ENCODE results near the gene SLC8A2. TPM values are rescaled to one million over a fixed set of nuclear protein-coding genes. Genes with fewer than 3 reads are reported as not detected.
"Not testable (repeated sequence)": the region's sequence is repeated elsewhere in the genome, so short reads cannot be mapped to it uniquely, and the experiment has no call there.

The SLC8A2 gene
- total RNA-seq, 1 donor from 2014 or later = 25.3 TPM

DNA sequence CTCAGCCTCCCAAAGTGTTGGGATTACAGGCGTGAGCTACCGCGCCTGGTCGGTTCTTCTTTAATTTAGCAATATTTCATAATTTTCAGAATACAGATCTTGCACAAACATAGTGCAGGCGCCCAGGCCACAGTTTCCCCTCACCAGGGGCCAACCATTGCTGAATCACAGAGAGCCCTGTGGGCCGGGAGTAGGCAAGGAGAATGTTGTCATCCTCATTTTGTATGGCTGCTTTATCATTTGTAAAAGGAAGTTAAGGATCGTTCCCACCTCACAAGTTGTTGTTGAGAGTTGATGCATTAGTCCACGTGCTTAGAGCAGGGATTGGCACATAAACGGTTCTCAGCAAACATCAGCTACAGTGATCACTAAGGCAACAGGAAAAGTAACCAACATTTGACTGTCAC, 82.5 kb downstream of the SLC8A2 start:
- DNase-seq (ENCODE audit: low spot score in 2 of 2) = no peak
- FAIRE-seq = no peak

DNA sequence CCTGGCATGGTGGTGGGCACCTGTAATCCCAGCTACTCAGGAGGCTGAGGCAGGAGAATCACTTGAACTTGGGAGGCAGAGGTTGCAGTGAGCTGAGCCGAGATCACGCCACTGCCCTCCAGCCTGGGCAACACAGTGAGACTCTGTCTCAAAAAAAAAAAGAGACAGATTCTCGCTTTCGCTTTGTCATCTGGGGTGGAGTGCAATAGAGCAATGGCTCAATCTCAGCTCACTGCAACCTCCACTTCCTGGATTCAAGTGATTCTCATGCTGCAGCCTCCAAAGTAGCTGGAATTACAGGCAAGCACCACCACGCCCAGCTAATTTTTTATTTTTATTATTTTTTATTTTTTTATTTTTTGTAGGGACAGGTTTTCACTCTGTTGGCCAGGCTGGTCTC, 83.0 kb downstream of the SLC8A2 start:
- FAIRE-seq; DNase-seq (ENCODE audit: low spot score in 2 of 2): not testable (repeated sequence)

DNA sequence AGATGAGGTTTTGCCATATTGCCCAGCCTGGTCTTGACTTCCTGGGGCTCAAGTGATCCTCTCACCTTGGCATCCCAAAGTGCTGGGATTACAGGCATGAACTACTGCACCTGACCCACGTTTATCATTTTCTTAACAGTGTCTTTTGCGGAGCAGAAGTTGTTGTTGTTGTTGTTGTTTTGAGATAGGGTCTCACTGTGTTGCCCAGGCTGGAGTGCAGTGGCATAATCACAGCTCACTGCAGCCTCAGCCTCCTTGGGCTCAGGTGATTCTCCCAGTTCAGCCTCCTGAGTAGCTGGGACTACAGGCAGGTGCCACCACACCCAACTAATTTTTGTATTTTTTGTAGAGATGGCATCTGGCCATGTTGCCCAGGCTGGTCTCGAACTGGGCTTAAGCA, 84.1 kb downstream of the SLC8A2 start:
- not testable (repeated sequence) for DNase-seq (ENCODE audit: low spot score in 2 of 2); FAIRE-seq

DNA sequence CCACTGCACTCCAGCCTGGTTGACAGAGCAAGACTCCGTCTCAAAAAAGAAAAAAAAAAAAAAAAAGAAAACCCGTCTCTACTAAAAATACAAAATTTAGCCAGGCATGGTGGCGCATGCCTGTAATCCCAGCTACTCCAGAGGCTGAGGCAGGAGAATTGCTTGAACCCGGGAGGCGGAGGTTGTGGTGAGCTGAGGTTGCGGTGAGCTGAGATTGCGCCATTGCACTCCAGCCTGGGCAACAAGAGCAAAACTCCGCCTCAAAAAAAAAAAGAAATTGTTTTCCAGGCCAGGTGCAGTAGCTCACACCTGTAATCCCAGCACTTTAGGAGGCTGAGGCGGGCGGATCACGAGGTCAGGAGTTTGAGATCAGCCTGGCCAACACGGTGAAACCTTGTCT, 85.1 kb downstream of the SLC8A2 start:
- DNase-seq (ENCODE audit: low spot score in 2 of 2); FAIRE-seq: not testable (repeated sequence)

DNA sequence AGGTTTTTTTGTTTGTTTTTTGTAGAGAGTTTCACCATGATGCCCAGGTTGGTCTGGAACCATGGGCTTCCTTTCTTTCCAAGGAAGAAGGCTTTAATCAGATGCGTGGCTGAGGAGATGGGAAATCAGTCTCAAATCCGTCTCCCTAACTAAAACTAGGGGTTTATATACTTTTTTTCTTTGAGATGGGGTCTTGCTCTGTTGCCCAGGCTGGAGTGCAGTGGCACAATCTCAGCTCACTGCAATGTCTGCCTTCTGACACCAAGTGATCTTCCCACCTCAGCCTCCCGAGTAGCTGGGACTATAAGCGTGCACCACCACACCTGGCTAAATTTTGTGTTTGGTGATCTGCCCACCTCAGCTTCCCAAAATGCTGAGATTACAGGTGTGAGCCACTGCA, 87.2 kb downstream of the SLC8A2 start:
- not testable (repeated sequence) for DNase-seq (ENCODE audit: low spot score in 2 of 2); FAIRE-seq

DNA sequence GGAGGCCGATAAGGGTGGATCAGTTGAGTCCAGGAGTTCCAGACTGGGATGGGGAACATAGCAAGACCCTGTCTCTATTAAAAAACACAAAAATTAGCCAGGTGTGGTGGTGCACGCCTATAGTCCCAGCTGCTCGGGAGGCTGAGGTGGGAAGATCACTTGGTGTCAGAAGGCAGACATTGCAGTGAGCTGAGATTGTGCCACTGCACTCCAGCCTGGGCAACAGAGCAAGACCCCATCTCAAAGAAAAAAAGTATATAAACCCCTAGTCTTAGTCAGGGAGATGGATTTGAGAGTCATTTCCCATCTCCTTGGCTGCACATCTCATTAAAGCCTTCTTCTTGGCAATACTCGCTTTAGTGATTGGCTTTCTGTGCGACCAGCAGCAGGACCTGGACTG, 87.8 kb downstream of the SLC8A2 start:
- DNase-seq (ENCODE audit: low spot score in 2 of 2); FAIRE-seq: not testable (repeated sequence)

DNA sequence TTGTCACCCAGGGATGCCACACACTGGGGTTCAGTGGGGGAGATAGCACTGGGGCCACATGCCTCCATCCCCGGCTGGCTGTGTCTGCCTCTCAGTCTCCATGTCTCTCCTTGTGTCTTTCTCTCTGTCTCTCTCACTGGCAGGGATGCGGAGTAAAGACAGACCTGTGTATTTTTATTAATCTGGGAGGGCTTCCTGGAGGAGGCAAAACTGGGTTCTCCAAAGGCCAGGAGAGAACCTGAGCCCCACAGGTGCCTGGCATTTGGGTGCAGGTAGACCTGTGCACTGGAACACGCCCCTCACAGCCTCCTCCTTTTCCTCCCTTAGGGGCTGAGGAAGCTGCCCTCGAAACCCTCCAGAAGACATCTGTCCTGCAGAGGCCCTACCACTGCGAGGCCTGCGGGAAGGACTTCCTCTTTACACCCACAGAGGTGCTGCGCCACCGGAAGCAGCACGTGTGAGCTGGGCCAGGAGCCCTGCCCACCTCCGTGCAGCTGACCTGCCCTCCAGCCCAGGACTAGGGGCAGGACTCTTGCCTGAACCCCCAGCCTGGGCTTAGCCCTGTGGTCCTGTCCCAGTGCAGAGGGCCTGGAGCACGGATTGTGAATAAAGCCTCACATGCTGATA, 89.9 kb downstream of the SLC8A2 start:
- DNase-seq (ENCODE audit: low spot score in 2 of 2) (no peak), FAIRE-seq (no peak)

DNA sequence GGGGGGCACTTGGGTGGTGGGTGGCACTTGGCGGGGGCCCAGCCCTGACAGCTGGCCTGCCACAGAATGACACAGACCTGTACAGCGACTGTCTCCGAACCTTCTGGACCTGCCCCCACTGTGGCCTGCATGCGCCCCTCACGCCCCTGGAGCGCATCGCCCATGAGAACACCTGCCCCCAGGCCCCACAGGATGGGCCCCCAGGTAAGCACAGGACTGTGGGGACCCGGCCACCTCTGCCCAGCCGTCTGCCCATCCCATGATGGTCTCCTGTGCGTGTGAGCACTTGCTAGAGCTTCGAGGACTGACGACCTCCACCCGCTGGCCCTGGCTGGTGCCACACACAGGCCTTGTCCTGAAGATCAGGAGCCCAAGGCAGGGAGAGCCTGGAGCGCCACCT, 90.6 kb downstream of the SLC8A2 start:
- FAIRE-seq = no peak

DNA sequence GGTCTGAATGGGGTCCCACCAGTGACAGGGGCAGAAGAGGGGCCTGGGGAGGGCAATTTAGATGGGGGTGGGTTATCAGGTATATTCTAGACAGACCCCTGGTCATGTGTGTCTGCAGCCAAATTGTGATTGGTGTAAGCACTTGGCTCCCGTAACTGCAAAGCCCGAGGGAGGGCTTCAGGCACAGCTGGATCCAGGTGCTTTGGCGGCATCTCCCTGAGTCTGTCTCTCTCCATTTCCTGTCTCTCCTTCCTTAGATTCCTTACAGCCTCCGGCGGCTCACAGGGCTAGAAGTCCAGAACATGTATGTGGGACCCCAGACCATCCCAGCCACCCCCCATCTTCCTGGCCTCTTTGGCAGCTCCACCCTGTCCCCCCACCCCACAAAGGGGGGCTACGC, 91.1 kb downstream of the SLC8A2 start:
- DNase-seq (ENCODE audit: low spot score in 2 of 2) = no peak
- FAIRE-seq = no peak

More for the DNA sequence above, 90.6 kb downstream of the SLC8A2 start:
- DNase-seq (ENCODE audit: low spot score in 2 of 2) = no peak

DNA sequence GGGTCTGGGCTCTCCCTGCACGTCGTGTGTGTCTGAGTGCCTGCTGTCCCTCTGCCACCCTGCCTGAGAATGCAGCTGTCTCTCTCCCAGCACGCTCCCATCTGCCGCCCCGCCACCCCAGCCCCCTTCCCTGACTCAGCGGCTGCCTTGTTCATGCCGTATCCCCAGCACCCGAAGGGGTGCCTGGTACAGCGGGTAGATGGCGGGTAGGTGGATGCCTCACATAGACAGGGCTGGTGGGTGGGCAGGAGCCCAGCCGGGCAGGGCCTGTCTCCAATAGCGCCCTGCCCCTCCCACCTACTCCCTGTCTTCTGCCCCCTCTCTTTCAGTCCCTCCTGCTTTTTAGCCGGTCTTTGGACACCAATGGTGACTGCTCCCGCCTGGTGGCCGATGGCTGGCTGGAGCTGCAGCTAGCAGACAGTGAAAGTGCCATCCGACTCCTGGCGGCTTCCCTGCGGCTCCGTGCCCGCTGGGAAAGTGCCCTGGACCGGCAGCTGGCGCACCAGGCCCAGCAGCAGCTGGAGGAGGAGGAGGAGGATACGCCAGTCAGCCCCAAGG, 92.2 kb downstream of the SLC8A2 start:
- FAIRE-seq = no peak
- peak; percentile 63 to 70 for DNase-seq (ENCODE audit: low spot score in 2 of 2)

DNA sequence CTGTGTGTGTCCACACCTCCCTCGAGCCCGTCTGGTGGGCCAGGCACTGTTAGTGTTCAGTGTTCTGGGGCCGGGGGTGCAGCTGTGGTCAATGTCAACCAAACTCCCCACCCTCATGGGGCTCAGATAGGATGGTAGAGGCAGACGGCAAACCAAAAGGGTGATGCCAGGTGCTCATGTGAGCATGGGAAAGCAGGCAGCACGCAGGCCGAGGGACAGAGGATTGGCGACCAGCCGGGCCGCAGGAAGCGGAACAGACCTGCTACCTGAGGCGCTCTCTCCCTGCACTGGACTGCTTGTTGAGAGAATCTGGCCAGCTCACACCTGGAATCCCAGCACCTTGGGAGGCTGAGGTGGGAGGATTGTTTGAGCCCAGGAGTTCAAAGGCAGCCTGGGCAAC, 93.4 kb downstream of the SLC8A2 start:
- FAIRE-seq (no peak), DNase-seq (ENCODE audit: low spot score in 2 of 2) (no peak)

Other genes with a start within 250 kb of the SLC8A2 start
- 12.2 TPM for gene BBC3, start 240.7 kb downstream of the SLC8A2 start, total RNA-seq
- 2.4 TPM for gene CCDC9, start 215.4 kb downstream of the SLC8A2 start, total RNA-seq
- 4.1 TPM for gene INAFM1, start 197.0 kb downstream of the SLC8A2 start, total RNA-seq
- gene C5AR1, start 162.0 kb downstream of the SLC8A2 start, total RNA-seq = under 0.01 TPM
- under 0.01 TPM for gene C5AR2, start 139.7 kb downstream of the SLC8A2 start, total RNA-seq
- 10.2 TPM for gene DHX34, start 122.6 kb downstream of the SLC8A2 start, total RNA-seq
- 104 TPM for gene MEIS3, start 52.4 kb downstream of the SLC8A2 start, total RNA-seq
- gene KPTN, start 12.3 kb upstream of the SLC8A2 start, total RNA-seq = 7.3 TPM
- 43.2 TPM for gene NAPA, start 43.2 kb upstream of the SLC8A2 start, total RNA-seq
- gene ZNF541, start 101.3 kb upstream of the SLC8A2 start, total RNA-seq = under 0.01 TPM
- 4.1 TPM for gene BICRA, start 137.2 kb upstream of the SLC8A2 start, total RNA-seq
- gene EHD2, start 241.5 kb upstream of the SLC8A2 start, total RNA-seq = 1.2 TPM